Endothelial cell of umbilical vein (primary cell): ENCODE measurements around the gene CALML6. TPM values are rescaled to one million over a fixed set of nuclear protein-coding genes. Genes with fewer than 3 reads are reported as not detected.

Source experiments
- BruUV-seq: library from RNA; stranded (reverse); fragments of 400-500 nt; replicated peaks from 2 replicates; lab custom pipeline; 2021; lab: Mats Ljungman, UMichigan
- CTCF ChIA-PET: fragments of 300-600, 350-600 bp; sonication (Branson Sonifier 250); formaldehyde crosslinking; loops from one replicate; lab custom pipeline; 2021; ENCODE audit warnings: antibody characterized with exemption, inconsistent platforms; lab: Charles Lee
- POLR2A ChIA-PET: fragments of 300-600, 350-600 bp; sonication (Branson Sonifier 250); formaldehyde crosslinking; loops from one replicate; lab custom pipeline; 2021; ENCODE audit warnings: antibody characterized with exemption, inconsistent platforms; lab: Charles Lee
- DNase-seq: peaks from one replicate; pipeline ENCODE4 v3.0.0-alpha.2; 2011; ENCODE audit warnings: low read depth, low spot score
- FAIRE-seq: peaks from 2 replicates; lab custom pipeline; 2011; peaks lifted over from hg19 to GRCh38; lab: Jason Lieb, UNC
- H2AFZ ChIP-seq: 2 replicates; pipeline ENCODE4 v1.6.0; 2012; ENCODE audit warnings: low read depth, low read length, control low read depth, inconsistent platforms
- H3K27ac ChIP-seq: 2 replicates; pipeline ENCODE4 v1.5.1; 2011; ENCODE audit warnings: low read depth, mild to moderate bottlenecking, control low read depth, low read length, moderate library complexity; ENCODE audit not compliant: insufficient read depth
- H3K27me3 ChIP-seq, 2 experiments: 2 replicates each; pipeline versions ENCODE4 v1.6.0 to v1.6.1; 2011; ENCODE audit warnings: low read length in 2 of 2, mixed read lengths in 1 of 2; ENCODE audit not compliant: control insufficient read depth in 2 of 2, insufficient read depth in 2 of 2
- H3K36me3 ChIP-seq, 2 experiments: 2 replicates in 1 of 2; 3 replicates in 1 of 2; pipeline ENCODE4 v1.5.1; 2011; ENCODE audit warnings: low read length in 2 of 2, mild to moderate bottlenecking in 1 of 2, moderate library complexity in 1 of 2; ENCODE audit not compliant: control insufficient read depth in 2 of 2, insufficient read depth in 2 of 2; ENCODE audit errors: extremely low read depth in 1 of 2
- H3K4me1 ChIP-seq: 3 replicates; pipeline ENCODE4 v1.5.1; 2011; ENCODE audit warnings: mild to moderate bottlenecking, low read length; ENCODE audit not compliant: control insufficient read depth, insufficient read depth; ENCODE audit errors: extremely low read depth
- H3K4me2 ChIP-seq: 2 replicates; pipeline ENCODE4 v1.6.1; 2011; ENCODE audit warnings: low read length, control low read depth, mixed read lengths; ENCODE audit not compliant: insufficient read depth
- H3K4me3 ChIP-seq, 3 experiments: fragments of 200-600 bp in 1 of 3; sonication (generic), shearing (Covaris generic) in 1 of 3; replicated peaks in 1 of 3; 2 replicates each; pipeline ENCODE4 v1.5.1; 2011 to 2016; ENCODE audit warnings: control low read depth in 3 of 3, low read length in 3 of 3, mild to moderate bottlenecking in 2 of 3, inconsistent platforms in 1 of 3, low read depth in 1 of 3, moderate library complexity in 1 of 3; ENCODE audit not compliant: insufficient read depth in 1 of 3
- H3K79me2 ChIP-seq: 2 replicates; pipeline ENCODE4 v1.6.0; 2012; ENCODE audit warnings: low read length, inconsistent platforms; ENCODE audit not compliant: control insufficient read depth, insufficient read depth
- H3K9ac ChIP-seq: replicated peaks from 2 replicates; pipeline ENCODE3; 2011; ENCODE audit warnings: low read length, control low read depth; ENCODE audit not compliant: insufficient read depth; ENCODE audit errors: extremely low read depth
- H3K9me1 ChIP-seq: replicated peaks from 3 replicates; pipeline ENCODE4 v1.6.0; 2011; ENCODE audit warnings: mild to moderate bottlenecking, low read length; ENCODE audit not compliant: control insufficient read depth, insufficient read depth; ENCODE audit errors: extremely low read depth
- H3K9me3 ChIP-seq: replicated peaks from 2 replicates; pipeline ENCODE4 v1.5.1; 2012; ENCODE audit warnings: low read length, inconsistent platforms; ENCODE audit not compliant: control insufficient read depth, insufficient read depth
- H4K20me1 ChIP-seq: replicated peaks from 2 replicates; pipeline ENCODE3; 2011; ENCODE audit warnings: mild to moderate bottlenecking, low read length; ENCODE audit not compliant: control insufficient read depth, insufficient read depth; ENCODE audit errors: extremely low read depth
- EZH2 ChIP-seq: IDR thresholded peaks from 2 replicates; pipeline ENCODE4 v1.6.1; 2012; ENCODE audit warnings: borderline replicate concordance, low read depth, mild to moderate bottlenecking, moderate library complexity, low read length, inconsistent platforms; ENCODE audit not compliant: severe bottlenecking
- FOS ChIP-seq: IDR thresholded peaks from 2 replicates; pipeline ENCODE4 v1.6.1; 2011; ENCODE audit warnings: mild to moderate bottlenecking, low read length, moderate library complexity, borderline replicate concordance; ENCODE audit not compliant: insufficient read depth
- GATA2 ChIP-seq: IDR thresholded peaks from 2 replicates; pipeline ENCODE4 v1.7.0; 2011; ENCODE audit warnings: low read depth, mild to moderate bottlenecking, moderate library complexity, mixed read lengths, low read length; ENCODE audit not compliant: insufficient read length, insufficient read depth
- JUN ChIP-seq: IDR thresholded peaks from 2 replicates; pipeline ENCODE4 v1.6.1; 2011; ENCODE audit warnings: borderline replicate concordance, low read depth; ENCODE audit not compliant: insufficient read length, insufficient read depth
- MYC ChIP-seq: IDR thresholded peaks from one replicate; pipeline ENCODE4 v1.6.1; 2011; ENCODE audit warnings: mild to moderate bottlenecking, low read depth, low read length
- POLR2A ChIP-seq: IDR thresholded peaks from 2 replicates; pipeline ENCODE4 v1.6.1; 2012; ENCODE audit warnings: low read depth, mild to moderate bottlenecking, control low read depth, low read length
- POLR2AphosphoS5 ChIP-seq: IDR thresholded peaks from 2 replicates; pipeline ENCODE4 v1.6.1; 2012; ENCODE audit warnings: low read depth, mild to moderate bottlenecking, control low read depth, low read length, moderate library complexity; ENCODE audit not compliant: insufficient read depth
- dilution Hi-C: fragments of 300-500 bp; cut with MboI; formaldehyde crosslinking; loops from one replicate; pipeline ENCODE4 v1.15.0; 2019; ENCODE audit warnings: low sequenced_read_pairs; ENCODE audit not compliant: extremely low pct_ligation_motif_present
- intact Hi-C: fragments of 100-400 bp; cut with micrococcal nuclease; formaldehyde crosslinking; loops from one replicate; pipeline ENCODE4 v1.10.0; 2022
- polyA plus RNA-seq, 4 experiments: library from polyadenylated mRNA; depleted of rRNA in 3 of 4; stranded (reverse) in 3 of 4; unstranded in 1 of 4; fragments of >200 nt; gene quantifications; 2 replicates each; pipeline versions ENCODE4 v1.2.1 to v1.2.3, GENCODE V29; 2011 to 2012; ENCODE audit warnings: missing spikeins in 1 of 4
- total RNA-seq: library from RNA; stranded (reverse); gene quantifications from 2 replicates; pipeline ENCODE4 v1.2.3, GENCODE V29; 2021
- TF ChIP-seq, protein P1 (sequence below): IDR thresholded peaks from 2 replicates; pipeline ENCODE4 v1.6.1; 2011; ENCODE audit not compliant: insufficient read depth, insufficient read length
- TF ChIP-seq, protein P2 (sequence below), 2 donors: IDR thresholded peaks; 1 replicate in 1 of 2; 2 replicates in 1 of 2; pipeline ENCODE4 v1.5.1; 2011; ENCODE audit warnings: low read length in 2 of 2, mild to moderate bottlenecking in 2 of 2, moderate library complexity in 2 of 2, control low read depth in 1 of 2, inconsistent platforms in 1 of 2, low read depth in 1 of 2; ENCODE audit not compliant: insufficient read depth in 1 of 2; ENCODE audit errors: extremely low read depth in 1 of 2

CALML6 gene
- total and polyA plus RNA-seq, 2 donors (not counting 3 experiments of a cell fraction or from before 2014, with no cell fraction given) = 0.36 to 0.44 TPM

- ChIA-PET CTCF (interaction anchor here (2.0 kb wide), 1 partner anchor 89 kb away, joined by 9 read pairs; no protein-coding TSS in a partner anchor), POLR2A (no interaction called here)
- intact Hi-C loops = no loop called here
These were observed 40.6 kb downstream of the CALML6 start for GRCh38 chr1:1955621-1956094.

More at GRCh38 chr1:1955621-1956094, 40.6 kb downstream of the CALML6 start:
- Histone ChIP-seq H3K9me3 (no peaks in the 10 kb centered on the region), H3K79me2 (no peaks in the 10 kb centered on the region), H3K9ac (no peak overlapping the region), H3K4me3 (no peak overlapping the region), H3K9me1 (no peaks in the 10 kb centered on the region), H3K4me2 (no peak overlapping the region), H4K20me1 (no peaks in the 10 kb centered on the region), H3K4me1 (no peaks in the 10 kb centered on the region), H3K27me3 (peaks cover 0 to 2% of the 10 kb centered on the region in 2 experiments), H3K36me3 (no peaks in the 10 kb centered on the region), H2AFZ (no peak overlapping the region), H3K27ac (no peak overlapping the region)
- DNase-seq (no peak), FAIRE-seq (no peak)
- dilution Hi-C loops = no loop called here
- TF ChIP-seq FOS (no peak), POLR2A (no peak), GATA2 (no peak), JUN (no peak), MYC (no peak), EZH2 (no peak), POLR2AphosphoS5 (no peak)
- TF ChIP-seq, protein P1, sequence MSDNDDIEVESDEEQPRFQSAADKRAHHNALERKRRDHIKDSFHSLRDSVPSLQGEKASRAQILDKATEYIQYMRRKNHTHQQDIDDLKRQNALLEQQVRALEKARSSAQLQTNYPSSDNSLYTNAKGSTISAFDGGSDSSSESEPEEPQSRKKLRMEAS = no peak
- TF ChIP-seq, protein P2, sequence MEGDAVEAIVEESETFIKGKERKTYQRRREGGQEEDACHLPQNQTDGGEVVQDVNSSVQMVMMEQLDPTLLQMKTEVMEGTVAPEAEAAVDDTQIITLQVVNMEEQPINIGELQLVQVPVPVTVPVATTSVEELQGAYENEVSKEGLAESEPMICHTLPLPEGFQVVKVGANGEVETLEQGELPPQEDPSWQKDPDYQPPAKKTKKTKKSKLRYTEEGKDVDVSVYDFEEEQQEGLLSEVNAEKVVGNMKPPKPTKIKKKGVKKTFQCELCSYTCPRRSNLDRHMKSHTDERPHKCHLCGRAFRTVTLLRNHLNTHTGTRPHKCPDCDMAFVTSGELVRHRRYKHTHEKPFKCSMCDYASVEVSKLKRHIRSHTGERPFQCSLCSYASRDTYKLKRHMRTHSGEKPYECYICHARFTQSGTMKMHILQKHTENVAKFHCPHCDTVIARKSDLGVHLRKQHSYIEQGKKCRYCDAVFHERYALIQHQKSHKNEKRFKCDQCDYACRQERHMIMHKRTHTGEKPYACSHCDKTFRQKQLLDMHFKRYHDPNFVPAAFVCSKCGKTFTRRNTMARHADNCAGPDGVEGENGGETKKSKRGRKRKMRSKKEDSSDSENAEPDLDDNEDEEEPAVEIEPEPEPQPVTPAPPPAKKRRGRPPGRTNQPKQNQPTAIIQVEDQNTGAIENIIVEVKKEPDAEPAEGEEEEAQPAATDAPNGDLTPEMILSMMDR (IDR thresholded peaks at IDR 0.05; ENCODE audit: extremely low read depth in 1 of 2, insufficient read depth in 1 of 2, low read depth in 1 of 2, low read length in 2 of 2) = no peak
- BruUV-seq = no TSS peak
